ENCODE data around the gene TSC2.

- TF ChIP-seq CTCF (IDR thresholded peaks at IDR 0.05; ENCODE audit: low read depth, low read length), result no peak
- no peak for TF ChIP-seq POLR2A (IDR thresholded peaks at IDR 0.05; ENCODE audit: extremely low read depth, insufficient read length)
Observed at GRCh38 chr16:2083409-2083808, 35.6 kb downstream of the TSC2 start.
